Esophagus squamous epithelium (tissue), 5 donors: Measurements from ENCODE around the gene IL32. TPM values are rescaled to one million over a fixed set of nuclear protein-coding genes. Genes with fewer than 3 reads are reported as not detected.
"Not testable (repeated sequence)": the region's sequence is repeated elsewhere in the genome, so short reads cannot be mapped to it uniquely, and the experiment has no call there.

ENCODE experiments used
- DNase-seq: peaks from one replicate; lab custom pipeline; 2025; lab: John Stamatoyannopoulos, UW
- H3K27ac ChIP-seq, 4 donors: fragments of 200-600 bp; sonication (generic); one replicate each; pipeline ENCODE4 v1.5.1; 2016 to 2019; ENCODE audit warnings: mild to moderate bottlenecking in 1 of 4
- H3K27me3 ChIP-seq, 4 donors: fragments of 200-600 bp; sonication (generic); 1 replicate in 3 of 4; 2 replicates in 1 of 4; pipeline versions ENCODE4 v1.5.1 to v1.6.0; 2017 to 2021; ENCODE audit warnings: antibody characterized with exemption in 1 of 4
- H3K36me3 ChIP-seq, 3 donors: fragments of 200-600 bp; sonication (generic); one replicate each; pipeline ENCODE4 v1.5.1; 2016 to 2019
- H3K4me1 ChIP-seq, 3 donors: fragments of 200-600 bp; sonication (generic); one replicate each; pipeline ENCODE4 v1.5.1; 2017 to 2019
- H3K4me3 ChIP-seq, 4 donors: fragments of 200-600 bp; sonication (generic); 1 replicate in 3 of 4; 2 replicates in 1 of 4; pipeline ENCODE4 v1.5.1; 2016 to 2019; ENCODE audit warnings: mild to moderate bottlenecking in 2 of 4, moderate library complexity in 1 of 4
- H3K9me3 ChIP-seq, 3 donors: fragments of 200-600 bp; sonication (generic); one replicate each; pipeline ENCODE4 v1.5.1; 2016 to 2019
- POLR2A ChIP-seq, 4 donors: fragments of 450-650 bp; IDR thresholded peaks; one replicate each; pipeline ENCODE4 v1.6.1; 2017; ENCODE audit warnings: antibody characterized with exemption in 4 of 4, mild to moderate bottlenecking in 4 of 4, moderate library complexity in 3 of 4
- WGBS, 2 donors: methylation state at CpG; one replicate each; pipeline ENCODE4 v1.1.5; 2018; 5-methylcytosine and 5-hydroxymethylcytosine counted together
- intact Hi-C: fragments of 100-400 bp; cut with DNase I; formaldehyde crosslinking; loops from one replicate; pipeline ENCODE4 v1.15.0; 2022
- total RNA-seq, 4 donors: library from RNA; depleted of rRNA; stranded (reverse); fragments of >200 nt; gene quantifications; one replicate each; pipeline ENCODE4 v1.1.0, GENCODE V29; 2016
- TF ChIP-seq, protein P1 (sequence below), 6 experiments: fragments of 450-650 bp in 4 of 6; fragments of 200-600 bp in 2 of 6; sonication (generic) in 2 of 6; IDR thresholded peaks; one replicate each; pipeline ENCODE4 v1.5.1; 2016 to 2019; ENCODE audit warnings: antibody characterized with exemption in 6 of 6, mild to moderate bottlenecking in 4 of 6, moderate library complexity in 4 of 6
- donor health status: DM: yes; HTN: yes; CAD: no.

The IL32 gene
- total RNA-seq, 4 donors from 2014 or later: 4.6 to 31.7 (median 17.3) TPM

DNA sequence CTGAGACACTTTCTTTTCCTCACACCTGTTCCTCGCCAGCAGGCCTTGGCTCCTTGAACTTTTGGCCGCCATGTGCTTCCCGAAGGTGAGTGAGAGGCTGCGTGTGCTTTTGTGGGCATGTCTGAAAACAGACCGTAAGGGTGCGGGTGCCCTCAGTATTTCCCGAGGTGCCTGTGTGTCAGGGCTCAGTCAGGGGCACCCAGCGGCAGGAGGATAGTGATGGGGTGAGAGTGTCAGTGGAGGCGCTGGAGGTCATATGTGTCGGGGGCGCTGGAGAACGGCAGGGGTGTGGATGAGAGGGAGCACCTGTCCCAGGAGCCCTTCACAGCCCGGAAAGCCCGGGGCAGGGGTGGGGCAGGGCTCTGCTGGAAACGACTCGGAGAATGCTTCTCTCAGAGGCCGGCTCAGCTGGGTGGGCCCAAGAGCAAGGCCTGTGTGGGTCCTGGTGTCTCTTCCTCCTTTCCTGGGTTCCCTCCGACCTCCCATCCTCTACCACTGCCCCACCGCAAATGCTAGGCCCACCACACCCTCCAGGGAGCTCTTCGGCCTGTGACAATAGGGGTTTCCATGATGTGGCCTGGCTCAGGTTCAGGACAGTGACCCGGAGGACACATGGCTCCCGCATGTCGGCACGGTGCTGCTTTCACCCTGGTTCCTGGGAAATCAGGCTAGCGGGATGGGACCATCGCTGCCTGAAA is 451 bp downstream of the IL32 start:
- Histone ChIP-seq H3K4me1 (peaks cover 10 to 30% (median 24%) of the 10 kb centered on the region in 3 donors), H3K9me3 (no peaks in the 10 kb centered on the region), H3K27ac (peak overlapping the region; percentile 43 to 75 (median 49)), H3K36me3 (no peaks in the 10 kb centered on the region), H3K27me3 (no peaks in the 10 kb centered on the region), H3K4me3 (peak overlapping the region; percentile 7 to 58 (median 36))
- 70 to 77% methylated on average over 11 to 16 of the region's 26 CpGs for WGBS, 2 donors
- TF ChIP-seq, protein P1, sequence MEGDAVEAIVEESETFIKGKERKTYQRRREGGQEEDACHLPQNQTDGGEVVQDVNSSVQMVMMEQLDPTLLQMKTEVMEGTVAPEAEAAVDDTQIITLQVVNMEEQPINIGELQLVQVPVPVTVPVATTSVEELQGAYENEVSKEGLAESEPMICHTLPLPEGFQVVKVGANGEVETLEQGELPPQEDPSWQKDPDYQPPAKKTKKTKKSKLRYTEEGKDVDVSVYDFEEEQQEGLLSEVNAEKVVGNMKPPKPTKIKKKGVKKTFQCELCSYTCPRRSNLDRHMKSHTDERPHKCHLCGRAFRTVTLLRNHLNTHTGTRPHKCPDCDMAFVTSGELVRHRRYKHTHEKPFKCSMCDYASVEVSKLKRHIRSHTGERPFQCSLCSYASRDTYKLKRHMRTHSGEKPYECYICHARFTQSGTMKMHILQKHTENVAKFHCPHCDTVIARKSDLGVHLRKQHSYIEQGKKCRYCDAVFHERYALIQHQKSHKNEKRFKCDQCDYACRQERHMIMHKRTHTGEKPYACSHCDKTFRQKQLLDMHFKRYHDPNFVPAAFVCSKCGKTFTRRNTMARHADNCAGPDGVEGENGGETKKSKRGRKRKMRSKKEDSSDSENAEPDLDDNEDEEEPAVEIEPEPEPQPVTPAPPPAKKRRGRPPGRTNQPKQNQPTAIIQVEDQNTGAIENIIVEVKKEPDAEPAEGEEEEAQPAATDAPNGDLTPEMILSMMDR (IDR thresholded peaks at IDR 0.05): no peak
- TF ChIP-seq POLR2A (IDR thresholded peaks at IDR 0.05): no peak
- intact Hi-C loops: no loop called here
- no peak for DNase-seq

DNA sequence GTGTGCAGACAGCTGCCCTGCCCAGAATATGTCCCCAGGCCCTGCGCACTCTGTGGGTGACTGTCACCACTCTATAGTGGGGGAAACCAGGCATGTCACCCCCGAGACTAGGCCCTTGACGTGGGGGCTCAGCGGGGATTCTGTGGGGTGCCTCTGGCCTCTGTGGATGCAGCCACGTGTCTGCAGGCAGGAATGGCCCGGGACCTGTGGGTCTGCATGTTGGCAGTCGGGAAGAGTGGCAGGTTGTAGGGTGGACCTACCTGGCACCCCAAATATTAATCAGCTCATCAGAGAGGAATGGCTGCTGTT is 954 bp downstream of the IL32 start:
- Histone ChIP-seq H3K27me3 (no peaks in the 10 kb centered on the region), H3K36me3 (no peaks in the 10 kb centered on the region), H3K27ac (peak overlapping the region in 3 of 4 donors; percentile 43 to 75 (median 47)), H3K4me1 (peaks cover 10 to 31% (median 24%) of the 10 kb centered on the region in 3 donors), H3K9me3 (no peaks in the 10 kb centered on the region), H3K4me3 (peak overlapping the region; percentile 7 to 58 (median 36))
- no peak for TF ChIP-seq POLR2A (IDR thresholded peaks at IDR 0.05)
- TF ChIP-seq, protein P1 (IDR thresholded peaks at IDR 0.05): no peak
- WGBS, 2 donors: 79 to 82% methylated on average over 6 of the region's 7 CpGs
- intact Hi-C loops: no loop called here
- DNase-seq: no peak

DNA sequence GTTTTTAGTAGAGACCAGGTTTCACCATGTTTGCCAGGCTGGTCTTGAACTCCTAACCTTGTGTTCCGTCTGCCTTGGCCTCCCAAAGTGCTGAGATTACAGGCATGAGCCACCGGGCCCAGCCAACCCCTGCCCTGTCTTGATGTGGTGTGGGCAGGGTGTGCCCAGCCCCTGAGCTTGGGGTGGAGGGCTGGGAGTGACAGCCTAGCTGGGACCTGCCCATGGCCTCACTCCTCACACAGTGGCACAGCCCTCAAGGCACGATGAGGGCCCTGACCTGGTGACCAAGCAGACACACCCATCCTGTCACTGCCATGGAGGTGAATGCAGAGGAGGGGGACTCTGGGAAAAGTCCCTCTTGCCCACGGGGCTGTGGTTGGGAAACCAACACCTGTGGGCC is 3.0 kb downstream of the IL32 start:
- Histone ChIP-seq H3K4me3 (peak overlapping the region in 1 of 4 donors; percentile 38), H3K4me1 (peaks cover 10 to 36% (median 24%) of the 10 kb centered on the region in 3 donors), H3K27me3 (no peaks in the 10 kb centered on the region), H3K9me3 (no peaks in the 10 kb centered on the region), H3K36me3 (no peaks in the 10 kb centered on the region), H3K27ac (no peak overlapping the region)
- no peak for DNase-seq
- no peak for TF ChIP-seq POLR2A (IDR thresholded peaks at IDR 0.05)
- TF ChIP-seq, protein P1 (IDR thresholded peaks at IDR 0.05): no peak
- intact Hi-C loops: no loop called here
- 35% methylated on average over 2 of the region's 4 CpGs; no CpG with 5 or more reads in 1 of the 2 donors for WGBS, 2 donors

DNA sequence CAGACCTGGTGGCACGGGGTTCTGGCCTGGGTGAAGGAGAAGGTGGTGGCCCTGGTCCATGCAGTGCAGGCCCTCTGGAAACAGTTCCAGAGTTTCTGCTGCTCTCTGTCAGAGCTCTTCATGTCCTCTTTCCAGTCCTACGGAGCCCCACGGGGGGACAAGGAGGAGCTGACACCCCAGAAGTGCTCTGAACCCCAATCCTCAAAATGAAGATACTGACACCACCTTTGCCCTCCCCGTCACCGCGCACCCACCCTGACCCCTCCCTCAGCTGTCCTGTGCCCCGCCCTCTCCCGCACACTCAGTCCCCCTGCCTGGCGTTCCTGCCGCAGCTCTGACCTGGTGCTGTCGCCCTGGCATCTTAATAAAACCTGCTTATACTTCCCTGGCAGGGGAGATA is 3.7 kb downstream of the IL32 start:
- 89 to 100% methylated on average over 1 to 7 of the region's 11 CpGs for WGBS, 2 donors
- DNase-seq, H3K27me3 ChIP-seq, H3K4me3 ChIP-seq, H3K27ac ChIP-seq, H3K9me3 ChIP-seq, H3K36me3 ChIP-seq, intact Hi-C loops: not testable (repeated sequence)
- peaks cover 10 to 39% (median 24%) of the 10 kb centered on the region in 3 donors for H3K4me1 ChIP-seq

DNA sequence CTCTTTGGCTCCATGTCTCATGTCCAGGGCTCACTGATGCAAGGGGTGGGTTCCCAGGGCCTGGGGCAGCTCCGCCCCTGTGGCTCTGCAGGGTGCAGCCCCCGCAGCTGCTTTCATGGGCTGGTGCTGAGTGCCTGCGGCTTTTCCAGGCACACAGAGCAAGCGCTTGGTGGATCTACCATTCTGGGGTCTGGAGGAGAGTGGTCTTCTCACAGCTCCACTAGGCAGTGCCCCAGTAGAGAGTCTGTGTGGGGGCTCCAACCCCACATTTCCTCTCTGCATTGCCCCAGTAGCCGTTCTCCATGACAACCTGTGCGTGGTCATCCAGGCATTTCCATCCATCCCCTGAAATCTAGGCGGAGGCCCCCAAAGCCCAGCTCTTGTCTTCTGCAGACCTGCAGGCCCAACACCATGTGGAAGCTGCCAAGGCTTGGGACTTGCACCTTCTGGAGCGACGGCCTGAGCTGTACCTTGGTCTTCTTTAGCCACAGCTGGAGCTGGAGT is 5.2 kb downstream of the IL32 start:
- intact Hi-C loops: no loop called here
- Histone ChIP-seq H3K4me3 (no peak overlapping the region), H3K4me1 (peaks cover 0 to 36% (median 12%) of the 10 kb centered on the region in 3 donors), H3K36me3 (no peaks in the 10 kb centered on the region), H3K27ac (no peak overlapping the region), H3K27me3 (peaks cover 0 to 5% (median 0%) of the 10 kb centered on the region in 4 donors), H3K9me3 (no peaks in the 10 kb centered on the region)
- 100% methylated on average over 3 of the region's 9 CpGs; no CpG with 5 or more reads in 1 of the 2 donors for WGBS, 2 donors
- TF ChIP-seq, protein P1 (IDR thresholded peaks at IDR 0.05): no peak
- TF ChIP-seq POLR2A (IDR thresholded peaks at IDR 0.05): no peak
- no peak for DNase-seq
